GM12875 (cell line): ENCODE results near the gene ATP9A.

Experiments used
- H3K4me3 ChIP-seq: one replicate; pipeline ENCODE4 v1.5.1; 2011; ENCODE audit warnings: low read depth, low read length, control low read depth
- CTCF ChIP-seq: IDR thresholded peaks from 2 replicates; pipeline ENCODE4 v1.5.1; 2011; ENCODE audit warnings: low read depth, mild to moderate bottlenecking, control low read depth, inconsistent platforms, low read length, moderate library complexity, borderline replicate concordance; ENCODE audit not compliant: insufficient read depth

The ATP9A gene

GRCh38 chr20:51560042-51560441, 208.1 kb downstream of the ATP9A start:
- H3K4me3 ChIP-seq, result no peak overlapping the region
- no peak for TF ChIP-seq CTCF

DNA sequence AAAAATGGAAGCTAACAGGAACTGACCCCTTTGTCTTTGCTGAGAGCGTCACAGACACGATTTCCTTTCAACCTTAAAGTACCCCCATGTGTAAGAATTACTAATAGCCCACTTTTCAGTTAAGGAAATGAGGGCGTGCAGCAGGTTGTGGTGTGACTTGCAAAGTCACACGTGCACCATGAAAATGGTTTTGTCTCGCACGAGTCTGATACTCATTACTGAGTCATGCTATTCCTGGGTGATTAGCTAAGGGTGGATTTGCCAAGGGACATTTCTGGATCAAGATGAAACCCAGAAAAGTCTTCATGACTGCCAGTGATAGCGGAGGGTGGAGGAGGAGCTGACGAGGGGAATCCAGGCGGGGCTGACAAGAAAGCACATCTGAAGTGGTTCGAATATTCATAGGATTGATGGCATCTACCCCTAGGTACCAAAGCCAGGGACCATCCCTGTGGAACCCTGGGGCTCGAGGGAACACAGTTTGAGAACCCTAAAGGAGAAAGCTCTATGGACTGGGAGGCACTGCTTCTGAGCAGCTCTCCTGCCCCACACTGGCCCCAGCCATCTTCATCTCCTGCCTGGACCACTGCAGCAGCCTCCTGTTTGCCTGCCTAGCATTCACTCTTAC, 213.5 kb downstream of the ATP9A start:
- no peak for TF ChIP-seq CTCF
- H3K4me3 ChIP-seq, result no peak overlapping the region

GRCh38 chr20:51553897-51554486, 214.2 kb downstream of the ATP9A start:
- no peak for TF ChIP-seq CTCF
- H3K4me3 ChIP-seq, result no peak overlapping the region

DNA sequence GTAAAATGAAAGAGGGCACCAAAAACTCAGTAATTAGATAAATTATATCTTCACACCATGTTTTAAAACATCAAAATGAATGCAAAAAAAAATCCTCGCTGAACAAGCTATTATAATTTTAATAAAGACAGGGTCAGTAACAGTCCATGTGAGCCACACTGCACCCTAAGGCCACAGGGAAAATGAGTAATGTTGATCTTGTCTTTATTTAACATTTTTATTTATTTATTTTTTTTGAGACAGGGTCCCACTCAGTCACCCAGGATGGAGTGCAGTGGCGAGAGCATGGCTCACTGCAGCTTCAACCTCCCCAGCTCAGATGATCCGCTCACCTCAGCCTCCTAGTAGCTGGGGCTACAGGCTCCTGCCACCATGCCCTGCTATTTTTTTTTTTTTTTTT, 217.0 kb downstream of the ATP9A start:
- H3K4me3 ChIP-seq, result no peak overlapping the region
- no peak for TF ChIP-seq CTCF

DNA sequence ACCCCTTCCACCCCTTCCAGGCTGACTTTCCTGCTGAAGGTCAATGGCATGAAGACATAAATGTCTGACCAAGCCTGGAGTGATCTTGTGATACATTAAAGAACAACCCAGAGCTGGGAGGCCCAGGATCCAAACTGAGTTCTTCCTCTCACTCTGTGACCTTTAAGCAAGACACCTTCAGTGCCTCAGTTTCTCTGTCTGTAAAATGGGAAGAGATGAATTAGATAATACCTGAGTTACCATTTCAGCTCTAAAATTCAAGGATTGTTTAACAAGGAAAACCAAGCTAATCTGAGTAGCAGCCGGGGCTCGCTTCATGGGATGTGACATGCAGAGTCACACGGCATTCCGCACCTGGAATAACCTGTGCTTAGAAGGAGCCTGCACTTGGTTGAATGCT, 218.7 kb downstream of the ATP9A start:
- no peak for TF ChIP-seq CTCF
- no peak overlapping the region for H3K4me3 ChIP-seq

GRCh38 chr20:51547951-51548350, 220.2 kb downstream of the ATP9A start:
- TF ChIP-seq CTCF, result no peak
- H3K4me3 ChIP-seq, result no peak overlapping the region
